Skin epidermis (tissue), 12 donors: ENCODE results near the gene THADA.
A peak's percentile ranks its signal among the peaks of the same experiment; 100 is the strongest.

Source experiments
- H3K27ac ChIP-seq, 21 experiments: fragments of 200-600 bp; sonication (generic) in 11 of 21; one replicate each; pipeline ENCODE4 v1.5.0; 2020; ENCODE audit warnings: mild to moderate bottlenecking in 3 of 21, inconsistent platforms in 2 of 21, moderate library complexity in 2 of 21
- H3K4me3 ChIP-seq, 7 experiments: fragments of 200-600 bp; sonication (generic) in 2 of 7; one replicate each; pipeline ENCODE4 v1.5.0; 2020; ENCODE audit warnings: inconsistent platforms in 2 of 7, mild to moderate bottlenecking in 2 of 7, moderate library complexity in 1 of 7

The THADA gene

GRCh38 chr2:43327119-43327518, 268.7 kb downstream of the THADA start:
- H3K27ac ChIP-seq, result peak overlapping the region in 3 of 21 experiments; percentile 0 to 34 (median 4)

DNA sequence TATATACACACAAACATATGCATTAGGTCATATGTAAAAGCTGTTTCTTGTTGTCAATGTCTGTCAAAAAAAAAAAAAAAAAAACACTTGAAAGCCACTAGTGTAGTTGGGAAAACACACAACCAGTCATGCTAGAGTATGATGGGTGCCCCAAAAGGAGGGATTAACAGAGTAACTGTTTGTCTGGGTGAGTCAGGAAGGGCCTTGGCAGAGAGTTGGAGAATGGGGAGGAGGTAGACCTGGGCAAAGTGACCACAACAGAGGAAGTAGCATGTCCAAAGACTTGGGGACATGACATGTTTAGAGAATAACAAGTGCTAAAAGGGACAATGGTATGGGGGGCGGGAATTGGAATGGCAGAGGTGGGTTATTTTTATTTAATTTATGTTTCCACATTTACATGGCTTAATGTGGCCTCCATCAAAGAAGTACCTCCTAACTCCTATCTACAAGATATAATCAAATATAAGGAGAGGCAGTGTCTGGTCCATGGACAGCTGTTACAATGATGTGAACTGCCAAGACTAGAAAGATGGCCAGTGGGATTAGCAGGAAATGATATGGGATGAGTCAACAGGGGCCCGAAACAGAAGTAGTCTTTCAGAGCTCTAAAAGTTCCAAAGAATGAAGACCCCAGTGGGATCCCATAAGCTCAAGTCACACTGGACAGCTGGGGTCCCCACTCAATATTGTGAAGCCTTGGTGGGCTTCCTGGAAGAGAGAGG, 269.6 kb downstream of the THADA start:
- no peak overlapping the region for H3K4me3 ChIP-seq
- H3K27ac ChIP-seq, result peak overlapping the region in 3 of 21 experiments; percentile 0 to 51 (median 4)

More at GRCh38 chr2:43327119-43327518, 268.7 kb downstream of the THADA start:
- no peak overlapping the region for H3K4me3 ChIP-seq

DNA sequence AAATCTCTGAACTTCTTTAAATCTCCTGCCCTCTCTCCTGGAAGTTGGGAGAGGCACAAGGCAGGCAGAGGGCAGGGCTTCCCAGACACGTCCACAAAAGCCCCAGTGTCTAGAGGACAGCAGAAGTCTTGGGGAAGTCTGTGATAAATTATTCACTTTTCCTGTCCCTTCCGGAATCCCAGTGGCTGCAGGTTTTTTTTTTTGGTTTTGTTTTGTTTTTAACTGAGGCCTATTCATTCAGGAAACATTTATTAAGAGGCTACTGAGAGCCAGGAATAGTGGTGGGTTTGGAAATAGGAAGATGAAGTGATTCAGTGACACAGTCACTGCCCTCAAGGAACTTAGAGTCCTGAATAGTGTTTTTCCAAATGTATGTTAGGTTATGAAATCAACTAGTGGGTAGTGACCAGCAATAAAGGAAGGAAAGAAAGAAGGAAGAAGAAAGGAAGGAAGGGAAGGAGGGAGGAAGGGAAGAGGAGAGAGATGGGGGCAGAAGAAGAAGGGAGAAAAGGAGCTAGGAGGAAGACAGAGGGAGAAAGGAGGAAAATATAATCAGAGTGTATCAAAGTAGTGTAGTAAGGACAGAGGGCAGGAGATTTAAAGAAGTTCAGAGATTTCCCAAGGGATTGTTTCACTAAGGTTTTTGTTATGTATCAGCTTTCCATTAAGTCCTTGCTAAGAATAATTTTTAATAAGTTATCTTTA, 270.6 kb downstream of the THADA start:
- Histone ChIP-seq H3K4me3 (no peak overlapping the region), H3K27ac (peak overlapping the region in 18 of 21 experiments; percentile 7 to 78 (median 62))

- no peak overlapping the region for H3K4me3 ChIP-seq
- H3K27ac ChIP-seq, result peak overlapping the region in 18 of 21 experiments; percentile 13 to 78 (median 62)
These were observed 271.4 kb downstream of the THADA start for GRCh38 chr2:43324259-43325106.

DNA sequence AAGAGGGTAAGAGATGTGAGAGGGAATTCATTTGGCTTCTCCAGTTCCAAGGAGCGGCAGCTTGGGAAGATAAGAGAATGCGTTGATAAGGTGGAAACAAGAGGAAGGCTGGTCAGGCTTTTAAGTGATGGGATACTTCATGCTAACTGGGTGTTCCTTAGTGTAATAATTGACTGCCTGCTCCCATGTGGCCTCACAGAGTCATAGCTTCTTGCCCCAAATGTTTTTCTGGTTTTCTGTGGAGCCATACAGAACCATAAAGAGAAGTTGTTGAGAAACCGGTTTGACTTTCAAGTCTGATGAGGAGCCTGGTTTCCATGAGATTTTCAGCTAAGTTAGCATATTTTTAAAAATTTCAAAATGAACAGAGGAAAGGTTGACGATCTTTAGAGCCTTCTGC, 272.0 kb downstream of the THADA start:
- Histone ChIP-seq H3K4me3 (no peak overlapping the region), H3K27ac (peak overlapping the region in 17 of 21 experiments; percentile 0 to 78 (median 55))

DNA sequence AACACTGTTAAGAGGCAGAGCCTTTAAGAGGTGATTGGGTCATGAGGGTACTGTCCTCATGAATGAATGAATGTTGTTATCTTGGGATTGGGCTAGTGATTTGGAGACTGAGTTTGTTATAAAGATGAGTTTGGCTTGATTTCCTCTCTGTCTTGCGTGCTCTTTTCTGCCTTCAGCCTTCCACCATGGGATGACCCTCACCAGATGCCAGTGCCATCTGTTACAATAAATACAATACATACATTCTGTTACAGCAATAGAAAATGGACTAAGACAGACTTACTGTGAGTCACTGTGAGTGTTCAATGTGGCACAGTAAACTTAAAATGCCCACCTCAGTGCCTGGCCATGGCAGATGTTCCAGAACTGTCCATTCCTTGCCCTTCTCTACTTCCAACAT, 274.4 kb downstream of the THADA start:
- Histone ChIP-seq H3K4me3 (no peak overlapping the region), H3K27ac (no peak overlapping the region)

DNA sequence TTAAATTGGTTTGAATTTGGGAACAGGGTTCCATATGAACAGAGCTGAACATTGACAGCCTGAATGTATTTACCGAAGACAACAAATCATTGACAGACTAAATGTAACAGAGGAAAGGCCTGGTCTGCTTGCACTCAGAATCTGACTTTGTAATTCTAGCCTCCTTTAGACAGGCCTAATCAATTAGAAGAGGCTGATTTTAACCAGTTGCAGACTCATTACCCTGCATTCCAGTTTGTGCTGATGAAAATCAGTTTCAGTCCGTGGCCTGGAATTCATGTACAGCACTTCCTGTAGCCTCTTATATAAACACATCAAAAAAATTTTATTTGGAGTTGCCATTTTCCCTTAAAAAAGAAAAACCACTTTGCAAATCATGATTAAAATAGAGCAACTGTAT, 276.3 kb downstream of the THADA start:
- no peak overlapping the region for H3K4me3 ChIP-seq
- peak overlapping the region in 3 of 21 experiments; percentile 10 to 44 (median 29) for H3K27ac ChIP-seq

DNA sequence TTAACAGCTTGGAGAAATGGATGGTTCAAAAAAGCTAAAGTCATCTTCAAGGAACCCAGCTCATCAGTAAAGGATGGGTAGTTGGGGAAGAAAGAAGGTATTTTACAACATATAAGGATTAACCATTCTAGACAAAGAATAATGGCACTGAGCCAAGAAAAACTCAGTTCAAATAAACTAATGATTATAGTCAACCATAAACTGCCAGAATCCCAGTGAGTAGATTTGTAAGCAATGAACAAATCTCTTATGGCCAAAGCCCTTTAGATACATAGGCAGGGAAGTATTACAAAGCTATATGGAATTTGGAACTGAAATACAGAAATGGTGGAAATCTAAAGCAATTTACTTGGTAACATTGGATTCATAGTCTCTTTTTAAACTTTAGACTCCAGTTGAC, 277.0 kb downstream of the THADA start:
- Histone ChIP-seq H3K4me3 (no peak overlapping the region), H3K27ac (peak overlapping the region in 4 of 21 experiments; percentile 10 to 44 (median 34))

DNA sequence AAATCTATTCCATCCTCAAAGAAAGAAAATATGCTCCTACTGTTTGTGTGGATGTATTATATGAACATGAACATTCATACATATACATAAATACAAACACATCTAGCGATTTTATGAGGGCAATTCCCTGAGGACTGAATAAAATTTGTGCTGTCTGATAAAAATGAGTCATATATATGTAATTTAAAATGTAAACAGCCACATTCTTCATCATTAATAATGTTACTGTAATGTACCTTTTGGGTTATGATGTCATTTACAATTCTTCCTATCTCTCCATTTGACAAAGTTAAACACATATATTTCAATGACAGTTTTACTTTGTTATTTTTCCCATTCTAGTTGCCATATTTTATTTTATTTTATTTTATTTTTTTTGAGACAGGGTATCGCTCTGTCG, 278.2 kb downstream of the THADA start:
- H3K27ac ChIP-seq, result no peak overlapping the region
- H3K4me3 ChIP-seq, result no peak overlapping the region

GRCh38 chr2:43317194-43317593, 278.6 kb downstream of the THADA start:
- no peak overlapping the region for H3K4me3 ChIP-seq
- no peak overlapping the region for H3K27ac ChIP-seq

DNA sequence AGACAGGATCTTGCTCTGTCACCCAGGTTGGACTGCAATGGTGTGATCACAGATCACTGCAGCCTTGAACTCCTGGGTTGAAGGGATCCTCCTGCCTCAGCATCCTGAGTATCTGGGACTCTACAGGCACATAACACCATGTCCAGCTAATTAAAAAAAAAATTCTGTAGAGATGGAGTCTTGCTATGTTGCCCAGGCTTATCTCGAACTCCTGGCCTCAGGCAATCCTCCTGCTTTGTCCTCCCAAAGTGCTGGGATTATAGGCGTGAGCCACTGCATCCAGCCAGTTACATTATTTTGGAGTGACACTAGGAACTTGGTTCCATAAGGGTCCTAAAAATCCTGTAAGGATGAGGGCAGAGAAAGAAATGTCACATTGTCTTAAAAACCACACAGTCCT, 280.4 kb downstream of the THADA start:
- H3K4me3 ChIP-seq, result no peak overlapping the region
- no peak overlapping the region for H3K27ac ChIP-seq

GRCh38 chr2:43314299-43314927, 281.4 kb downstream of the THADA start:
- no peak overlapping the region for H3K4me3 ChIP-seq
- peak overlapping the region in 1 of 21 experiments; percentile 14 for H3K27ac ChIP-seq

DNA sequence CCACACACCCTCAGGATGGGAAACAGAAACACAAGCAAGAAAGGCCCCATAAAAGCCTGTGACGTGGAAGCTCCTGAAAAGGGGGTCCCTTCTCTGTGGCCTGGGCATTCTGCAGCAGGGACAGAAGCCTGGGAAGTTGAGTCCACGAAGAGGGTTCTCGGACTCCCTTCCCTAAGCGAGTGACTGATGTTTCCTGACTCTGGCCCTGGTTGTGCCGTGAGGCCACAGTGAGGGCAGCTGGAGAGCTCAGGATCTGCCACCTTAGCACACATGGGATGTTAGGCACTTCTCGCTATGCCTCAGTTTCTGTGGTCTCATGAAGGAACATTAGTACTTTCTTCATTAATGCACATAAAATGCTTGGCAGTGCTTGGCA, 282.2 kb downstream of the THADA start:
- H3K4me3 ChIP-seq, result no peak overlapping the region
- H3K27ac ChIP-seq, result peak overlapping the region in 11 of 21 experiments; percentile 1 to 60 (median 31)

DNA sequence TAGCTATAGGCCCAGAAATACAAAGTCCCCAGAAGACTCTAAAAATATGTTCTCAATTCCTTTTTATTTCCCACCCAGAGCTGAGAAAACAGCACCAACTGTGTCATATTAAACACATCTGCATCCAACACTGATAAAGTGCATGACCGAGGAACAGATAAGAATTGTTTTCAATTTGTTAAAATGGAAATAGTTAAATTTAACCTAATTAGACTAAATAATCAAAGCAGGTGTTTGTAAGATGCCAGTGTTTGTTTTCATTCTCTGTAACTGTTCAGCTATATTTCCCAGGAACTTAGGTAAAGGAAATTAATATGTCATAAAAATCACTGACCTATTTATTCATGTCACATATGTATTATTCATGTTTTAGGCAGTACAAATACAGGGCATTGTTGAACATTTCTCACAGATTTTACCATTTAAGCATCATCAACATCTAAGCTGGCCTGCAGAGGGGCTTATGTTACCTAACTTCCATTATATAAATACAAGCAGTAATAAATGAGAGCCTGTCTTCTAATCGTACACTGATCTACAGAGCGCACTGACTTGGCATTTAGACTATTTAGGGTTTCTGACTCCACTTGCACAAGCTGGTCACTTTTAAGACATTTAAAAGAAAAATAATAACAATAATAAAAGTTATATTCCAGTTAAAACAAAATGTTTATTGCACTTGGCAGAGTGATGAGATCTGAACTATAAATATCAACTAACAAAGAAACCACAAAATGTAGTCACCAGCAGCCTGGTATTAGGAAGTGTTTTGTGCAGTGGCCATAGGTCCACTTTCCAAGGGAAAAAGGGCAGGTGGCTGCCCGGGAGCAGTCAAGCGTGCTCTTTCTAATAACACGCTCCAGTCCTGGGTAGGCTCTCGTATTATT, 282.8 kb downstream of the THADA start:
- Histone ChIP-seq H3K4me3 (no peak overlapping the region), H3K27ac (peak overlapping the region in 12 of 21 experiments; percentile 1 to 60 (median 34))

DNA sequence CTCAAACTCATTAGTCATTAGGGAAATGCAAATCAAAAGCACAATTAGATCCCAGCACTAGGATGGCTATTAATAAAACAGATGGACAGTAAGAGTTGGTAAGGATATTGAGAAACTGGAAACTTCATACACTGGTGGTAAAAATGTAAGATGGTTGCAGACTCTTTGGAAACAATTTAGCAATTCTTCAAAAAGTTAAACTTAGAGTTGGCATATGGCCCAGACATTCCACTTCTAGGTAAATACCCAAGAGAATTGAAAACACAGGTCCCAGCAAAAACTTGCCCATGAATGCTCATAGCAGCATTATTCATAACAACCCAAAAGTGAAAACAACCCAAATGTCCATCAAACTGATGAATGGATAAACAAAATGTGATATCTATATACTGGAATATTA, 284.6 kb downstream of the THADA start:
- Histone ChIP-seq H3K4me3 (no peak overlapping the region), H3K27ac (peak overlapping the region in 5 of 21 experiments; percentile 12 to 61 (median 38))

GRCh38 chr2:43309935-43310334, 285.9 kb downstream of the THADA start:
- no peak overlapping the region for H3K27ac ChIP-seq
- H3K4me3 ChIP-seq, result no peak overlapping the region

DNA sequence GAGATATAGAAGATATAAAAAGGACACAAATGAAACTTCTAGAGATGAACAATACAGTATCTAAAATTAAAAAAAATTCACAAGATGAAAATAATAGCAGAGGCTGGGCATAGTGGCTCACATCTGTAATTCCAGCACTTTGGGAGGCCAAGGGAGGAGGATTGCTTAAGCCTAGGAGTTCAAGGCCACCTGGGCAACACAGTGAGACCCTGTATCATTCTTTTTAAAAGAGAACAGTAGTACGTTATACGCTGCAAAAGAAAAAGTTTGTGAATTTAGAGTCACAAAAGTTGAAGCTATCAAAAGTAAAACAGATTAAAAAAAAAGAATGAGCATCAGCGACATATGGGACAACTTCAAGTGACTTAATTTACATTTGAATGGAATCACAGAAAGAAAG, 287.9 kb downstream of the THADA start:
- H3K27ac ChIP-seq, result no peak overlapping the region

DNA sequence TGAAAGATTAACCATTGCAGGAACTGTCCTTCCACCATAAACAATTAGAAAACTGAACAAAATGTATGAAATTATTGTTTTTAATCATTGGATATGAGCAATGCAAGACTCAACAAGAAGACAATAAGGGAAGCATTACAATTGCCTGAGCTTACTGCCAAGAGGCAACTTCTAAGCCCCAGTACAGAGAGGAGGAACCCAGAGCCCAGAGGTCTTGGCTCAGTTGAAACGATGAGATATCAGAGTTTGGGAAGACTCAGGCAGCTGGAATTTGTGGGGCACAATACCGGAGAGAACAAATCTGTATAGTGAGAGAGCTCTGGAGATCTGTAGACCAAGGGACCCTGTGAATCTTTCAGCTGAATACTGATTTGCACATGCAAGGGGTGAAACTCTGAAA, 288.8 kb downstream of the THADA start:
- Histone ChIP-seq H3K27ac (peak overlapping the region in 5 of 21 experiments; percentile 5 to 84 (median 73)), H3K4me3 (no peak overlapping the region)

More for the DNA sequence above, 287.9 kb downstream of the THADA start:
- no peak overlapping the region for H3K4me3 ChIP-seq

- Histone ChIP-seq H3K4me3 (no peak overlapping the region), H3K27ac (peak overlapping the region in 14 of 21 experiments; percentile 46 to 84 (median 74))
These were observed 289.6 kb downstream of the THADA start for GRCh38 chr2:43306197-43306596.
